K562 (cell line): ENCODE results near the gene RAB6B. TPM values are rescaled to one million over a fixed set of nuclear protein-coding genes. Genes with fewer than 3 reads are reported as not detected.
A peak's percentile ranks its signal among the peaks of the same experiment; 100 is the strongest.

Experiments used
- ARID3A ChIP-seq: IDR thresholded peaks from 2 replicates; pipeline ENCODE4 v1.6.1; 2012; ENCODE audit warnings: low read depth, low read length, improper control_type of control experiment, borderline replicate concordance
- CEBPG ChIP-seq, 3 experiments: fragments of 200-800 bp in 1 of 3; sonication (Bioruptor generic) in 1 of 3; sonication (generic) in 1 of 3; formaldehyde crosslinking in 1 of 3; IDR thresholded peaks in 2 of 3; conservative IDR thresholded peaks in 1 of 3; 2 replicates each; pipeline versions ENCODE4 v1.6.1 to v1.8.0; 2016 to 2022; ENCODE audit warnings: missing compliant biosample characterization in 2 of 3, missing genetic modification characterization in 2 of 3, mild to moderate bottlenecking in 1 of 3, missing genetic modification reagents in 1 of 3
- ELF4 ChIP-seq: fragments of 450-650 bp; formaldehyde crosslinking; IDR thresholded peaks from 2 replicates; pipeline ENCODE4 v1.4.0; 2022; ENCODE audit warnings: missing genetic modification characterization
- HBP1 ChIP-seq: fragments of 450-650 bp; formaldehyde crosslinking; IDR thresholded peaks from 2 replicates; pipeline ENCODE4 v1.4.0; 2022; ENCODE audit warnings: missing genetic modification characterization
- NBN ChIP-seq: fragments of 450-650 bp; IDR thresholded peaks from 2 replicates; pipeline ENCODE4 v1.6.1; 2016; ENCODE audit warnings: low read depth, mild to moderate bottlenecking
- ZNF644 ChIP-seq: fragments of 200-800 bp; sonication (Bioruptor generic); IDR thresholded peaks from 2 replicates; pipeline ENCODE4 v1.6.1; 2016; ENCODE audit warnings: low read depth, missing genetic modification characterization, missing compliant biosample characterization
- polyA plus RNA-seq, 8 experiments: library from polyadenylated mRNA; depleted of rRNA in 4 of 8; stranded (reverse) in 5 of 8; unstranded in 3 of 8; fragments of >200 nt; fragmentation: Nextera tagmentation in 2 of 8; fragmentation: Illumina TruSeq in 1 of 8; extraction: Ambion mirVana in 2 of 8; extraction: Trizol in 1 of 8; gene quantifications; 2 replicates each; pipeline versions ENCODE4 v1.2.1 to v1.2.3, GENCODE V29; 2011 to 2014; ENCODE audit warnings: inconsistent platforms in 1 of 8, missing spikeins in 1 of 8
- total RNA-seq, 7 experiments: library from RNA; depleted of rRNA in 6 of 7; stranded (reverse); fragments of >200 nt in 6 of 7; fragmentation: Illumina TruSeq in 2 of 7; extraction: Trizol in 2 of 7; gene quantifications; 2 replicates each; pipeline versions ENCODE4 v1.2.1 to v1.2.3, GENCODE V29; 2011 to 2021; ENCODE audit warnings: low replicate concordance in 1 of 7
- TF ChIP-seq, protein P1 (sequence below): fragments of 450-650 bp; IDR thresholded peaks from 2 replicates; pipeline ENCODE4 v1.6.1; 2017; ENCODE audit warnings: mild to moderate bottlenecking, moderate library complexity
- TF ChIP-seq, protein P2 (sequence below): fragments of 450-650 bp; formaldehyde crosslinking; IDR thresholded peaks from 2 replicates; pipeline ENCODE4 v1.4.0; 2020; ENCODE audit warnings: mild to moderate bottlenecking, moderate library complexity

Gene RAB6B
- total and polyA plus RNA-seq, 9 of the 15 experiments (the other 6 are each of a cell fraction or from before 2014, with no cell fraction given), result 0.60 to 18.1 (median 1.5) TPM

GRCh38 chr3:133851266-133851906 lies 44.3 kb downstream of the RAB6B start (continued):
- TF ChIP-seq, protein P1, sequence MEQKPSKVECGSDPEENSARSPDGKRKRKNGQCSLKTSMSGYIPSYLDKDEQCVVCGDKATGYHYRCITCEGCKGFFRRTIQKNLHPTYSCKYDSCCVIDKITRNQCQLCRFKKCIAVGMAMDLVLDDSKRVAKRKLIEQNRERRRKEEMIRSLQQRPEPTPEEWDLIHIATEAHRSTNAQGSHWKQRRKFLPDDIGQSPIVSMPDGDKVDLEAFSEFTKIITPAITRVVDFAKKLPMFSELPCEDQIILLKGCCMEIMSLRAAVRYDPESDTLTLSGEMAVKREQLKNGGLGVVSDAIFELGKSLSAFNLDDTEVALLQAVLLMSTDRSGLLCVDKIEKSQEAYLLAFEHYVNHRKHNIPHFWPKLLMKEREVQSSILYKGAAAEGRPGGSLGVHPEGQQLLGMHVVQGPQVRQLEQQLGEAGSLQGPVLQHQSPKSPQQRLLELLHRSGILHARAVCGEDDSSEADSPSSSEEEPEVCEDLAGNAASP, result no peak
- TF ChIP-seq, protein P2, sequence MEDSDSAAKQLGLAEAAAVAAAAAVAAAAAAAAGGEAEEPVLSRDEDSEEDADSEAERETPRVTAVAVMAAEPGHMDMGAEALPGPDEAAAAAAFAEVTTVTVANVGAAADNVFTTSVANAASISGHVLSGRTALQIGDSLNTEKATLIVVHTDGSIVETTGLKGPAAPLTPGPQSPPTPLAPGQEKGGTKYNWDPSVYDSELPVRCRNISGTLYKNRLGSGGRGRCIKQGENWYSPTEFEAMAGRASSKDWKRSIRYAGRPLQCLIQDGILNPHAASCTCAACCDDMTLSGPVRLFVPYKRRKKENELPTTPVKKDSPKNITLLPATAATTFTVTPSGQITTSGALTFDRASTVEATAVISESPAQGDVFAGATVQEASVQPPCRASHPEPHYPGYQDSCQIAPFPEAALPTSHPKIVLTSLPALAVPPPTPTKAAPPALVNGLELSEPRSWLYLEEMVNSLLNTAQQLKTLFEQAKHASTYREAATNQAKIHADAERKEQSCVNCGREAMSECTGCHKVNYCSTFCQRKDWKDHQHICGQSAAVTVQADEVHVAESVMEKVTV (CRISPR knock-in tag), result no peak
- TF ChIP-seq ARID3A (no peak), NBN (peak; percentile 97), CEBPG (CRISPR knock-in tag; IDR thresholded peaks at IDR 0.05) (peak; percentile 76; the same call in 1 of the 2 replicates), CEBPG (tag; conservative IDR thresholded peaks at IDR 0.05 in 1 of 2, IDR thresholded peaks at IDR 0.05 in 1 of 2) (peak in 1 of 2 experiments; percentile 74; a peak in 2 of 4 replicates), HBP1 (peak; percentile 77; the same call in 1 of the 2 replicates), ELF4 (CRISPR knock-in tag) (peak; percentile 91), ZNF644 (tag) (0 out of 2 replicates have a peak, but pooled peaks have one; percentile 33)
